Activated CD4-positive, alpha-beta T cell treated with anti-CD3 and anti-CD28 coated beads, Interleukin-2, Interleukin-4, amounts not matched to agents 100 ng/mL and 50 ng/mL, durations not matched to agents 16 hours and 8 hours (primary cell): ENCODE results near the gene GAP43.

Source experiments
- DNase-seq: peaks from one replicate; pipeline ENCODE4 v3.0.0-alpha.2; 2020; ENCODE audit warnings: low spot score

The GAP43 gene, protein sequence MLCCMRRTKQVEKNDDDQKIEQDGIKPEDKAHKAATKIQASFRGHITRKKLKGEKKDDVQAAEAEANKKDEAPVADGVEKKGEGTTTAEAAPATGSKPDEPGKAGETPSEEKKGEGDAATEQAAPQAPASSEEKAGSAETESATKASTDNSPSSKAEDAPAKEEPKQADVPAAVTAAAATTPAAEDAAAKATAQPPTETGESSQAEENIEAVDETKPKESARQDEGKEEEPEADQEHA

GRCh38 chr3:115623044-115623868 is at the start of gene GAP43:
GAP43 (plus strand) TSS chr3:115623510; CDS start chr3:115623690, 180 bp downstream.
- DNase-seq, result no peak

DNA sequence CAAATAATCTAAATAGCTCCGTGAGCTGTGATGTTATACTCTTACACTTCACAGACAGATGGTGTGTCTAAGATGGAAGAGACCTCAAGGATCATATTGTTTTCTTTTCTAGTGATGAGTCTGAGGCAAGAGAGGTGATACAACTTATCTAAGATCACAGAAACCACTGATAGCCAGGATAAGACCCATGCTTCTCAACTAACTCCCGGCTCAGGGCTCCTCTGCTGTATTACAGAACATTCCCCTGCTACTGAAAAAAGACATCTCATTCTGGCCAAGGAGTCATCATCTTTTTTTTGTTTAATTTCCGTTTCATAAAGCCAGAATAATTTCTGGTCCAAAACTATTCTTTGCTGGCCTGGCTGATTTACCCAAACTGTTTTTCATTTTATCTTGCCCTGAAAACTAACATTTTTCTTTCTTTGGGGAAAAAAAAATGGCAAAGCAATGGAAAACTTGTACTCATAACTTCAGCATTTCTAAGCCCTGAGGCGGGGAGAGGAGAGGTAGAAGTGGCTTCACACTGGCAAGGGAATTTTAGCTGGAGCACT is 46.9 kb upstream of the GAP43 start:
- no peak for DNase-seq

DNA sequence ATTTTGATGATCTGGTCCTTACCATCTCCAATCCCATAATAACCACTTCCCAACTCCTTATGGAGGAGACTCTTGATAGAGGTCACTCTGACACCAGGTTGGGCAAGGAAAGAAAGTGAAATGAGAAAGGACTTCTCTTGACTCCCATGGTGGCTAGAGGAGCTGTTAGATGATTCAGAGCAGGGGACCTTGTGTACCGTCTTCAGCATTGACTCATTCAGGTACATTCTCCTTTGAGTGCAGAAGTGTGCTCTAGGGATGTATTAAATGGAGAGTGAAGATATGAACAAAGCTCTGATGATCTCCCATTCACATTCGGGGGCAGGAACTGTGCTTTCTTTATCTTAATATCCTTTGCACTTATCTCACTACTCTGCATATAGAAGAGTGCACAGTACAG is 46.3 kb upstream of the GAP43 start:
- DNase-seq, result no peak

- no peak for DNase-seq
Measured at GRCh38 chr3:115578331-115578730, 45.0 kb upstream of the GAP43 start.

GRCh38 chr3:115580566-115580965 is 42.7 kb upstream of the GAP43 start:
- DNase-seq, result no peak

DNA sequence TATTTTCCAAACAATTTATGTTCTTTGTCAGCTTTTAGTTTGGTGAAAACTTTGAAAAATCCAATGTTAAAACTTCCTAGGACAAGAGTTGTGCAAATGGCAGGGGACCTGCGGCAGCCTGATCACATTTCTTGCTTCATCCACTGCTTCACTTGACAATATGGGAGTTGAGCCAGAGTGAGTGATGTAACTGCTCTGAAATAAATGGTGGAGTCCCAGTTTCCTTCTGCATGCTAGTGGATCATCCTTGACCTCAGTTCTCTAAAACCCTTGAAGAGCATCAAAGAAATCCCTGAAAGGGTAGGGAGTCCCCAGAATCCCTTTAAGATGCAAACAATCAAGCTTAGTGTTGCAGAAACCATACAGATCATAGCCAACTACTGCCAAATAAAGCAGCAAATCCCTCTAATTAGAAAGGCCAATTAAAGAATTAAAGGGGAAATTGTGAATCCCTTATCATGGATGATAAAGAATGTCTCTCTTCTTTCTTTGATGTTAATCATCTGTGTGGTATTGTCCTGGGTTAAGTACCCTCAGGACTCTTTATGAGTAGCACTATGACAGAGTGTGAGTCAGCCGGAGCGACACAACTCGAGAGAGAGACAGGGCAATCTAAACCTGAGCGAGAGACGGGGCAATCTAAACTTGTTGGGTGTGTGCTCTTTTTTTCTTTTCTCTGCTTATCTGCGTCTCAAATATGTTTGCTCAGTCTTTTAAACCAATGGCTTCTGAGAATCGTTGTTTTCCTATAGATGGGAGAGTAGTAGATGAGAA is 41.8 kb upstream of the GAP43 start:
- no peak for DNase-seq

DNA sequence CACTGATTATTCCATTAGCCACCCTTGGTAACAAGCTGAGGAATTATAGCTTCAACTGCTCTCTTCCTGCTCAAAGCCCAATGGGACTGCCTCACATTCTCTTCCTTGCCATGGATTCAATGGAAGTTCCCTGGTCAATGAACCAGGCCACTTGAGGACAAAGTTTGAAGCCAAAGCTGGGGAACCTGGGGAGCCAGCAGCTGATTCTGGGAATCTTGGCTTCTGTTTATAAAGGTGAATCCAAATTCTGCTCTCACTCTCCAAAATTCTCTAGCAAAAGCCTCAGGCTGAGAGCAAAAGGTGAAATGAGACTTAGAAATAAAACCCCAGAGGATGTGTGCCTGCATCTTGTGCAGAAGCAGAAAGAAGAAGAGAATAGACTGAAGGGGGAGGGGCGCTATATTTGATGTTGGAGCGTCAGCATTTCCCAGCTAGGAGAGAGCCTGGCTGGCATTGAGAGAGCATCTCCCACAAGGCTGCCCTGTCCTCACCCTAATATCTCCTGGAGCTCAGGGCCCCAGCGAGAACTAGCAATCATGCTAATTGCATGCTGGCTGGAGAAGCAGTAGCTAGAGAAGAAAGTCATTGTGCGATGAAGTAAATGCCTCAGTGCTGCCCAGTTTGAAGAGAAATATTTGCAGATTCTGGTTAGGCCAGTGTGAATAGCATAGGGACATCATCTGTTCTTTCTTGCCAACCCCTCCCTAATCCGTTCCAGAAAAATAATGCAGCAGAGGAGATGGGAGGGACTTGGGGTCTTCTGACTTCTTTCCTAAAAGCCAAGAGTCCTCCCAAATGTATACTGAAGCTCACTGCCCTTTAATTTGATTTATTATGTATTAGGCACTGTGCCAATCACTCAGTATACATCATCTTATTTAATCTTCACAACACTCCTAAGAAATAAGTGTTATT is 34.9 kb upstream of the GAP43 start:
- DNase-seq, result no peak

DNA sequence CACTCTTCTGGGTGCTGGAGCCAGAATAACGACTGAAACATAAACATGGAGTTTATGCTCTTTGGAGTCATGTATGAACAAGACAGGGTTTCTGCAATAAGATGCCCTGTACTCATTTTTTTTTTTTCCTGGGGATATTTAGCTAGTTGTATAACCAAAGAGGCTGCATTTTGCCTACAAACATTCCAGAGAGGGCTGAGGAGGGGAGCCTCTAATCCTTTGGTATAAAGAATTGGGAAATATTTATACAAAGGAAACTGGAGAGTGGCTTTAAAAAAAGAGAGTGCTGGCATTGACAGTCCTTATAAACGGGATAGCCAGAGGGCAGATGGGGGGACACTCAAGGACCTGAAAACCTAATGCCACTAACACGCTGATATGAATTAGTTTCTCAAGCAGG is 32.4 kb upstream of the GAP43 start:
- DNase-seq, result no peak

- no peak for DNase-seq
Measured at GRCh38 chr3:115595611-115596275, 27.6 kb upstream of the GAP43 start.

DNA sequence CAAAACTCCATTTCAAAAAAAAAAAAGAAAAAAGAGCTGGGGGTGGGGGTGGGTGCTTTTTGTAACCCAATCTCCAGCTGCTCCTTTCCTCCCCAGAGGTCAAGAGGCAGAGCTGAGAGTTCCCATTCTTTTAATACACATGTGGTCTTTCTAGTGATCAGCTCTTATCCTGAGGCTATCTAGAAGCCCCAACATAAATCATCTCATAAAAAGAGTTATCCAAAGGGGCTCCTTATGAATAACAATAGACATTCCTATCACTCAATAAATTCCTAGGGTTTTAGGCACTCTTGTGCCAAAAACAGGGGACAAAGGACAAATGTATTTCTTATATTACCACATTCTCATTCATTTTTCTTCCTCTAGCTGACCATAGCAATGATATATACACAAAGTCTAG is 25.1 kb upstream of the GAP43 start:
- DNase-seq, result no peak

DNA sequence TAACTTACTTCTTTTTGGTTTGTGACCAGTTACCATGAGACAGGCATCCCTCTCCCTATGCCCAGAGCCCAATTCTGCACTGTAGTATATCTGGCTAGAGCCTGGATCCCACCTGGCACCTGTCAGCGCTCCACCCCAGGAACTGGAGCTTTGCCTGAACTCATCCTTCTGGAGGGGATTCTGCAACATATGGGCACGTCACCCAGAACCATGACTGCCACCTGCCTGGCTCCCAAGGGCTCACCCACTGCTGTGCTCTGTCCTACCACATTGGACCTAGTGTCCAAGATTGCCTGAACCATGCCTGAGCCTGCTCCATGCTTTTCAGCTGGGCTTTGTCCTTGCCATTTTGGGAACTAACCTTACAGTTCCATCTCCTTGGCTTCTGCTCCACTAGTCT is 21.1 kb upstream of the GAP43 start:
- DNase-seq, result no peak

GRCh38 chr3:115611630-115612029 is 11.7 kb upstream of the GAP43 start:
- no peak for DNase-seq

GRCh38 chr3:115615001-115615814 is 8.1 kb upstream of the GAP43 start:
- DNase-seq, result no peak

GRCh38 chr3:115616461-115616860 is 6.8 kb upstream of the GAP43 start:
- DNase-seq, result peak; percentile 74

GRCh38 chr3:115617591-115617990 is 5.7 kb upstream of the GAP43 start:
- DNase-seq, result peak; percentile 50

DNA sequence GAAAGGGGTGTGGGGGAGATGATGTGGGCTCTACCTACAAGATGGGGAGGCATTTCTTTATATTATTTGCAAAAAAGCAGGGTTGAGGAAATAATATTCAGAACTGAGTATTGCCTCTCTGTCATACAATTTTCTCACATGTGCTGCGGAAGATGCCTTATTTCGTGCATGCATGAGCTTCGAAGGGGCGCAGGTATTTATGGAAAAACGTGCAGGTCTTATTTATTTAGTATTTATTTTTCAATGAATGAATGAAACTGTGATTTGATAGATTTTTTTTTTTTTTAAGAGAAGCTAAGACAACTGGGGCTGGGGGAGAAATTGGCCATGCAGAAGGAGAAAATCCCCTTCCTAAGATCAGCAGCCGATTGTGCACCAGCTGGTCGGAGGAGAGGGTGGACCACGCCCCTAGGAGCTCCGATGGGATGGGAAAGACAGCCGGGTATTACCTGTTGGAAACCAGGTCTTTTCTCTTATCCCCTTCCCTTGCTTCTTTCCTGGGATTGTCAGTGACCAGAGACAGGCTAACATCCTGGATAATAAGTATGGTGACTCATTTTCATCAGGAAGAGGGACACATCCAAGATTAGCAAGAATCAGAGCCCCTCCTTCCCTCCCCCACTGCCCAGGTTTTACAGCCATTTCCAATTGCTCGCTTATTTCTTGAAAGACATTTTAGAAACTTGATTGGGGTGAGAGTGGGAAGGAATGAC is 875 bp downstream of the GAP43 start:
- DNase-seq, result no peak

GRCh38 chr3:115624901-115625300 is 1.6 kb downstream of the GAP43 start:
- DNase-seq, result no peak

- no peak for DNase-seq
Measured at GRCh38 chr3:115626006-115626409, 2.7 kb downstream of the GAP43 start.

- DNase-seq, result no peak
Measured at GRCh38 chr3:115626721-115627120, 3.4 kb downstream of the GAP43 start.
